ENCODE results near the gene DNAH17.

The DNAH17 gene

DNA sequence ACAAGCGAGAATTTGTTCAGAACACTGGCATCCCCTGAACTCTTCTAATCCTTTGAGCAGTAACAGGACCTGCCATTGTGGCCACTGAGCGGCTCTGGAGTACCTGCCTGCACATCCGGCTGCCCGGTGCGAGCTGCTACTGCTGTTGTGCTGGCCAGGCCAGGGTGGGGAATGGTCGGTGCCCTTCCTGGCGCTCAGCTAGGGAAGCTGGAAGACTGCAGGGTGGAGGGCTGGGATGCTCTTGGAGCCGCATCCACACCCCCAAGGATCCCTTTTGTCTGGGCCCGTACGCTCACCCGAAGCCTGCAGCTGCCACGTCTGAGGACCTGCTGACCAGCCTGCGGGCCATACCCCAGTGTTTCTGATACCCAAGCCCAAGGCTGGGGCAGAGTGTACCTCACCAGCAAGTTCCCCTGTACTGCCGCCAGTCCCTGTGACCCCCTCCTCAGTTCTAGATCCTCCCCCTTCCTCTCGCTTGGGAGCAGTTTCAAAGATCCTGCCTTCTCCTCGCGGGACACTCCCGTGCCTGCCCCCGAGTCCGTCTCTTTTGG lies 149.1 kb downstream of the DNAH17 start:
- no peak for DNase-seq

DNA sequence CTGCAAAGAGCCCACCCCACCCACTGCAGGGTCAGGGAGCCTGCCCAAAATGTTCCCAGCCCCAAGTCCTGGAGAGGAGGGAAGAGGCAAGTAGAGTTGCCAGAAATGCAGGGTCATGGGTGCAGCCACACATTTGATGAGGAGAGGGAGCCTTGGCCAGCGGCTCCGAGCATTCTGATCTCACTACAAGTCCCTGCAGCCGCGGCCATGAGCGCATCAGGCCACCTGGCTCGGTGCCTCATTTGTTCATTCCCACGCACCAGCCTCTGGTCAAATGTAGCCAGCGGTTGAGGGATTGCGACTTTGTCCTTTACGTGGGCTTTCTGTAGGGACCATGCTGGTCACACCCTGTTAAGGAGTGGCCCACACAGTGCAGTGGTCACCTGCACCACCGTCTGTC lies 150.1 kb downstream of the DNAH17 start:
- no peak for DNase-seq

DNA sequence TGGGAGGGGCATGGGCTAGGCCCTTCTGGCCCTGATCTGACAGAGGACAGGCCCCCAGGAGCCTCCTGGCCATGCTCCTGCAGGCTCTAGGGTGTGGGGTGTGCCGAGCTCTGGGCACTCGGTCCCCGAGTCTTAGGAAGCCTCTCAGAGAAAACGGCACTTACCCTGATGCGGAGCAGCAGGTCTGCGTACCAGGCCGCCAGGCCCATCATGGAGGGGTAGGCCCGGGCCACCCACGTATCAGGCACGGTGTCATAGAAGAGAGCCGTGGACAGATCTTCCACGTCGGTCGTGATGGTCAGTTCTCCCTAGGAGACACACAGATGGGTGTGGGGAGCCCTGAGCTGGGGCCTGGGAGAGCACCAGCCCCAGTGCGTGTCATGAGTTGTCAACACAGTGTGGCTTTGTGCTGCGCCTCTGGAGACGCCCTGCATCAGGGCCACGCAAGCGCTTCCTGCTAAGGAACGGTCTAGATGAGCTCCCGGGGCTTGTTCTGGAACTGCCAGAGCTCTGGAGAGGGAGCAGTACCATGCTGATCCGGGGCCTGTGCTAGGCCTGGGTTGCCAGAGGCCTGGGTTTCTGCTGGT lies 150.8 kb downstream of the DNAH17 start:
- no peak for DNase-seq

DNA sequence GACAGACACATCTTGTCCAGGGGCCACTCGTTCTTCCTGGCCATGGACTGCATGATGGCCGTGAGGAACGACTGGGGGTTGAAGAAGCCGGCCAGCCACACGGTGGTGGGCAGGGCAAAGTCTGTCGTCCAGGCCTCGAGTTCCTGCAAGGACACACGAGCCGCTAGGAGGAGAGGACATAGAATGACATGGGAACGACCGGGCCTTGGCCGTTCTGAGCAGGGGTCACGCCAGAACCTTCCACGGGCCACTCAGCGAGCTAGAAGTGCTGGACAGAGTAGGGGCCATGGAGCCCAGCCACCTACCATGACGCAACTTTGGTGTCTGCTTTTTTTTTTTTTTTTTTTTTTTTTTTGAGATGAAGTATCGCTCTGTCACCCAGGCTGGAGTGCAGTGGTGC lies 151.8 kb downstream of the DNAH17 start:
- DNase-seq: no peak

DNA sequence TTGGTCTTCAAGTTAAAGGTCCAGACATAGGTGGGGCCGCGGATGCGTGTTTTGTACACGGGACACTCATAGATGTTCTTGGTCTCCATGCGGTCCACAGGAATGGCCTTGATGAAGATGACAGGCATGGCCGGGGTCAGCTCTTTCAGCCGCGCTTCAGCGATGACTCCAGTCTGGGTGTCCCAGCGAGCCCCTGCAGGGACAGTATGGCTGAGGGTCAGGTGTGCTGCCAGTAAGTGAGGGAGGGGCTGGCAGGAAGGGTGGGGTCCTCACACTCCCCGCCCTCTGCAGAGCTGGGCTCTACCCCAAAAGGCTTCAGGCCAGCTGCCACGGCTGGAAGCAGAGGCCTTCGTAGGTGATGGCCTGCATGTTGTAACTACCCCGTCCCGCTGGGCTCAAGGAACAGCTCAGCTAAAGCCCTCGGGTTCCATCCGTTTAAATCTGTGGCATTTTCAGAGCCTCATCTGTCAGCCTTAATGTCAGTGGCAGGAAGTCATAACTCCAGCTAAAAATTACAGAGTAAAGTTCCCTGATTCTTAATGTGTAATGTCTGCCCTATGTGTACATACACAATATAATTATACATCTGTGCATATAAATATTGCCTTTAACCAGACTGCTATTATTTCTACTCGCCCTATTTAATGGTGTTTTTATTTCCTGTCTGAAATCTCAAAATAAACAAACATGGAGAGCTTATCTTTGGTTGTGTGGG lies 153.1 kb downstream of the DNAH17 start:
- DNase-seq: no peak

DNA sequence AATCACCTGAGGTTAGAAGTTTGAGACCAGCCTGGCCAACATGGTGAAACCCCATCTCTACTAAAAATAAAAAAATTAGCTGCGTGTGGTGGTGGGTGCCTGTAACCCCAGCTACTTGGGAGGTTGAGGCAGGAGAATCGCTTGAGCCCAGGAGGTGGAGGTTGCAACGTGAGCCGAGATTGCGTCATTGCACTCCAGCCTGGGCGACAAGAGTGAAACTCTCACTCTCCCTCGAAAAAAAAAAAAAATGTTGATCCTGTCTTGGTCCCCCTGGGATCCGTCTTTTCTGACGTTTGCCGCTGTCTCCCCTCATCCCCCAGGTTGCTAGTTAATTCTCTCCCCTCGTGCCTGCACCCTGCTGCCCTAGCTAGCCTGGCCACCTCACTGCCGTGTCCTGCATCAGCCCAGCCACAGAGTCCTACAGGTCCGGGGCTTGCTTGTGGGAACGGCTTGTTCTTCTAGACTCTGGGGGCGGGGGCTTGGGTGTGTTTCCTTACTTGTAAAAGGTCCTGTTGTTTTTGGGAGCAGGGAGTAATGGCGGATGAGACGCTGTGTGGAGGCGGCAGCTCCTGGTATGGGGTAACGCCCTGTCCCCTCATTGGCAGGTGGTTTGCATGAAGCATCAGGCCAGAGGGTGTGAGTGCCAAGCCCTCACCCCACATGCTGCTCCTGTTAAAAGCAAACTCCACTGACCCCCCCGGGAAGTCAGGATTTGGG lies 154.2 kb downstream of the DNAH17 start:
- DNase-seq: no peak

DNA sequence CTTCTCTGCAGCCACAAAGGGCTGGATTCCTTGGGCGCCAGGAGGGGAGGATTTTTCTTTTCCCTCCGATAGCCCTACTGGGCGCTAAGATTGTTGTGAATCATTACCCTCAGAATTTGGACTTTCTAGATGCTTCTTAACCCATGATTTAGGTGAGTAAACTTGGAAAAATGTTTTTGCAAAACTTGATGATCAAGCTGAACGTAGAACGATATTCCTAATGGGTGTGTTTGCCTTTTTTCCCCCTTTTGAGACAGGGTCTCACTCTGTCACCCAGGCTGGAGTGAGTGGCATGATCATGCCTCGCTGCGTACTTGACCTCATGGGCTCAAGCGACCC lies 155.0 kb downstream of the DNAH17 start:
- DNase-seq: no peak

DNA sequence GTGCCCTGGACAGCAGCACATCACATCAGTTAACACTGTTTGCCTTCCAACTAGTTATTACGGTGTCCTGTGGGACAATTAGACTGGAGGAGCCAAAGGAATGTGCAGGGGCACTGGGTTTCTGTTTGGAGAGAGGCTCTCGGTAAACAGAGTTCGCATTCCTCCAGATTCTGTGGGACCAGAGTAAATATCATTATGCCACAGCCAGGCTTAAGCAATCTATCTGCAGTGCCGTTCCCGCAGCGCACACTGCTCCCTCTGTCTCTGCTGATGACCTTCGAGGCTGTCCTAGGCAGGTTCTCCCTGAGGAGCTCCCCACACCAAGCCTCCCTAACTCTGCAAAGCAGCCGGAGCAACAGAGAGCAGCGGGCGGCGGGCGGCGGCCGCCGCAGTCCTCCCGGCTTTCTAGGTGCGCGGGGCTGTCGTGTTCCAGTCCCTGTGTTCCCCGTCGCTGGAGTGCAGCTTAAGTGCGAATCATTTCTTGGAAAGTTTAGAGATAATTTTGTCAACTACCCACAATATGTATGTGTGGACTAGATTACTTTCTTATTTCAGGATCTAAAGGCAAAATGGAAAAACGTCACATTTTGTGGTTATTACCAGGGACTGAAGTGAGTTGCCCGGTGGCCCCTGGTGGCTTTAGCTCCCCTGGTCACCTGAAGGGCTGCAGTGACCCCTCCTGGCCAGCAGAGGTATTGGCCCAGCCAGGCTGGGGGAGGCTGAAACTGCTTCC lies 155.5 kb downstream of the DNAH17 start:
- peak; percentile 76 for DNase-seq

DNA sequence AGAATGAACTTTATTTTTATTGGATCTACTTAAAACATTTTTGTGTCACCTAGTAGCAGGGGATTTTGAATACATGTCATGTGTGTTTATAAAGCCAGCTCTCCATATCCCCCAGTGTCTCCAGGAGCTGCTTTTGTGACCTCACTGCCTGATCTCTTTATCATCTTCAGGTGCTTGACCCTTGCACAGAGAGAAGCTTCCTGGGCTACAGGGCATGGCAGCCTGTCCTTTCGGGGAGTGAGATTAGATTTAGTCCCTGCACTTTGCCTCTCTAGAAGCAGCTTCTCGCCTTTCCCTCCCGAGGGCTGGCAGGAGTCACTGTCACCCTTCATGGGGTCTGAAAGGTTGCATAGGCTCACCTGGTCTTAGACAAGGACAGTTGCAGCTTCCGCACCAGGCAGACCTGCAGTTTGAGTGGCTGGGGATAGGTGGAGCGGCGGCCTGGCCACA lies 156.1 kb downstream of the DNAH17 start:
- DNase-seq: no peak

DNA sequence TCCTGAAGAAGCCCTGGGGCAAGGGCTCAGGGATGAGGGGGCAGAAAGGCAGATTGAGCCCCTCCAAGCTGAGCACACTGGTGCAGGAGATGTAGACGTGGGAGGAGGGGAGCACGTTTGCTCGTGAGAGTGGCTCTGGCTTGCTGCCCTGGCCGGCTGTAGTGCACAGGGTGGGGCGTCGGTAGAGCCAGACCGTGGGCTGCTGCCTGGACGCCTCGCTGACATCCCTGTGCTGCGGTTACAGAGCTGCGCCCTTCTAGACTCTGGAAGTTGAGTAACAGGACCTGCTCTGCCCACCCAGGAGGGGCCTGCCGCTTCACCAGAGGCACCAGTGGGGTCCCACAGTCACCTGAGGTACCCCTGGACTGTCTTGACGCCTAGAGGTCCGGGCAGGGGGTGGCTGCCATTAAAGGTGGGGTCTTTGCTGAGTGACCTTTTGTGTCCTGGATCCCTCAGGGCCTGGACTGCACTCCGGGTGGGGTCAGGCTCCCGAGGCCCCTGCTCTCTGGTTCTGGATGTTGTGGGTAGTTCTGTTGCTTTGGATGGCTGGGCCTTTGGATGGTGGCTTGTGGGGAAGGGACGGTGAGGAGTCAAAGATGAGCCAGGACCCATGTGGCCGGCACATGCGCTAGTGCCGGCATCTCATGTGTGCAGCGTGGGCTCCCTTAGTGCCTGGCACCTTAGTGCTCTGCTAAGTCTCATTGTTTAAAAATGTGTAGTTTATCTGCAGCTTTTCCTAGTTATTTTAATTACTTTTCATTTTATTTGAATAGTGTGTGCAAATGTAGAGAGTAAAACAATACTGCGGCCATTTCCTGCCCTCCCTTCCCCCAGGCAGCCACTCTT lies 157.0 kb downstream of the DNAH17 start:
- no peak for DNase-seq

DNA sequence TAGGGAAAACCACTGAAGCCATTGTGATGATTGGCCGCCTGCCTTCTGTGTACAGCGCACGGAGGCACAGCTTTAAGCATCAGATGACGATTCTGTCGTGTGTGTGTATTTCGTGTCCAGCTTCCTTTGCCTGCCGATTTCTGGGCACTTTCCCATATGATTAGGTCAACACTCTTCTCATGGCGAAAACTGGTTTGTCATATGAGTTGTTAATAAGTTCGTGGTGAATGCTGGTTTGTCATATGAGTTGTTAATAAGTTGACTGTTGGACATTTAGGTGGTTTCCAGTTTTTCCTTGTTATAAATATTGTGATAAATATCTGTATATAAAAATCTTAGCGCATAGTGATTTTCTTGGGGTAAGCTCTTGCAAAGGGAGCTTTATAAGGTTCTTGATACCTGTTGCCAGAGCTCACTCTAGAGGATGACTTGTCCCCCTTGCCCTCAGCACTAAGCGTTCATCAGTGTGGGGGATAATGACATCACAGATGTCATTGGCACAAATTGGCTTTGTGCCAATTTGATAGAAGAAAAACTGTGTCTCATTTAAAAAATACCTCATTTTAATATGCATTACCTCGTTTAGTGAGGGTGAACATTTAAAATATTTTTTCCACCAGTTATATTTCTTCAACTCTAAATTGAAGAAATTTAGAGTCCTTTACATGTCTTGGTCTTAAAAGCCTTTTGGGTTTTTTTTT lies 158.7 kb downstream of the DNAH17 start:
- peak; percentile 54 for DNase-seq

DNA sequence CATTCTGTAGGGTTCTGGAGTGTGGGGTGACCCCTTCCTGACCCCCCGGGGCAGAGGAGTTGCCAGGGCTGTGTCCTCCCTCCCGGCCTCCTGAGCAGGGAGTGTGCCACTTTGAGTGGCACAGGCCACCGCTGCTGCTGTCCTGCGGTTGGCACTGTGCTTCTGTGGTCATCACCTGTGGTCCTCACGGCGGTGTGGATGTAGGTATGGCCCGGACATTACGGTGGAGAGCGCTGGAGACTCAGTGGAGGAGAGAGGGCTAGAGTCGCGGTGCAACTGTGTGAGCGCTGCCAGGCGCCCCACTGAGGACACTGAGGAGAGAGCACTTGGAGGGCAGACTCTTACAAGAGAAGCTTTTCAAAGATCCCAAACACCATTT lies 159.7 kb downstream of the DNAH17 start:
- no peak for DNase-seq

DNA sequence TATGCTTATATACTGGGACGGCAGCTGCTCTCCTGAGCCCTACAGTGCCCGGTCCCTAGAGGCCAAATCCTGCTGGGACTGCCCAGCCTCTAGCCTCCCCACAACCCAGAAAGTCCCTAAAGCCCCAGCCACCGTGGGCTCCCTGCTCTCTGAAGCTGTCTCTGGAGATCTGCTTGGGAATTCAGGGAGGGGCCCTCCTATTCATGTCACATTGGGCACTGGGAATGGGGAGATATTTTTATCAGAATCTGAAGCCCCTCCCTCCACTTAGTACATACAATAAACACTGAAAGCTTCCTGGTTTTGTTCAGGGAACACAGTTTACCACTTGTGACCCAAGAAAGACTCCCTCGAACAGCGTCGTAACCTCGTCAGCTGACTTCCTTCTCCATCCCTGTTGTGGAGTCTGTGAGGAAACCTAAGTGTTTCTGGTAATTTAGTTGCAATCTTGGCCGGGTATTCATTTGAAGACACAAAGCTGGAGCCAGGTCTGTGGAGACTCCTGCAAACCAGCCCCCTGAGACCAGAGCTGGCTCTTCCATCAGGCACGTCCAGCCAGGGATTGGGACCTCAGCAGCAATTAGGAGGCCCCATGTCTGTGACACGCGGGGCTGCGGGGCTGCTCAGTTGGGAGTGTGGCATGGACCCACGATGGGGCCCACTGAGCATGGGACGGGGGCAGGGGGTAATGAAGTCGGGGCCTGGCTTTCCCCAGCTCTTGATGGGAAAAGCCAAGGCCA lies 160.2 kb downstream of the DNAH17 start:
- peak; percentile 89 for DNase-seq

DNA sequence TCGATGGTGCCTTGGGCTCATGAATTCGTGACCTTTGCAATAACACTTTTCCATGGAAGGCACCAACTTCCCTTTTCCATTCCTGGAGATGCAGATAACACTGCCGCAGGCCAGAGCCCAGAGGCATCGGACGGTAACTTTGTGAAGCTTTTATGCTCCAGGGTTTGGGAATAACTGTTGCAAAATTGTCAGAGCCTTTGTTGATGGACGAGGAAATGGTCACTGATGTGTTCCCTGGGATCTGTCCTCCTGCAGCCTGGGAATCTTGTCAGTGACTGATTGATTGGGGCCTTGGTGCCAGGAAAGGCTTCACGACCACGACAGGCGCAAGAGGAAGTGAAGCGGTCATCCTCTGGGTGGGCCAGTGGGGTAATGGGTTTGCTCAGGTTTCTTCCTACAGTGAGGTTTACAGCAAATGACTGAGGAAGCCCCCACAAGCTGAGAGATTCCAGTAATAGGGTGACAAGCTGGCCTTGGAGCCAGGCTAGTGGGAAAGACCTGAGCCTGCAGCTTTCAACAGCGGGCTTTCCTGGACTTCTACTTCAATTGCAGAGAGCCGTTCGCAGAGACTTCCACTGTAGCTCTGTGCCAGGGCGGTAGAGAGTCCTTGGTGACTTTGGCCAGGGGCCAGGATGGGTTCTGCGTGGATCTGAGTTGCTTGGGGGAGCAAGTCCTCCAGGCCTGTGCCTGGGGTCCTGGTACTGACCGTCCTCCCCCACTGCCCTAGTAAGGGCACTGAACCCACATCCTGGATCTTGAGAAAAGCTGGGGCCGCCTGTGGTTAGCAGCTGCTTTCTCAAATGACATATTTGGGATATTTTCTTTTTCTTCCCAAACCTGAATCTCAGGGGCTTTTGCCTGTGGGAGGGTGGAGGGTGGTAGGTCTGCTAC lies 161.1 kb downstream of the DNAH17 start:
- DNase-seq: peak; percentile 27

DNA sequence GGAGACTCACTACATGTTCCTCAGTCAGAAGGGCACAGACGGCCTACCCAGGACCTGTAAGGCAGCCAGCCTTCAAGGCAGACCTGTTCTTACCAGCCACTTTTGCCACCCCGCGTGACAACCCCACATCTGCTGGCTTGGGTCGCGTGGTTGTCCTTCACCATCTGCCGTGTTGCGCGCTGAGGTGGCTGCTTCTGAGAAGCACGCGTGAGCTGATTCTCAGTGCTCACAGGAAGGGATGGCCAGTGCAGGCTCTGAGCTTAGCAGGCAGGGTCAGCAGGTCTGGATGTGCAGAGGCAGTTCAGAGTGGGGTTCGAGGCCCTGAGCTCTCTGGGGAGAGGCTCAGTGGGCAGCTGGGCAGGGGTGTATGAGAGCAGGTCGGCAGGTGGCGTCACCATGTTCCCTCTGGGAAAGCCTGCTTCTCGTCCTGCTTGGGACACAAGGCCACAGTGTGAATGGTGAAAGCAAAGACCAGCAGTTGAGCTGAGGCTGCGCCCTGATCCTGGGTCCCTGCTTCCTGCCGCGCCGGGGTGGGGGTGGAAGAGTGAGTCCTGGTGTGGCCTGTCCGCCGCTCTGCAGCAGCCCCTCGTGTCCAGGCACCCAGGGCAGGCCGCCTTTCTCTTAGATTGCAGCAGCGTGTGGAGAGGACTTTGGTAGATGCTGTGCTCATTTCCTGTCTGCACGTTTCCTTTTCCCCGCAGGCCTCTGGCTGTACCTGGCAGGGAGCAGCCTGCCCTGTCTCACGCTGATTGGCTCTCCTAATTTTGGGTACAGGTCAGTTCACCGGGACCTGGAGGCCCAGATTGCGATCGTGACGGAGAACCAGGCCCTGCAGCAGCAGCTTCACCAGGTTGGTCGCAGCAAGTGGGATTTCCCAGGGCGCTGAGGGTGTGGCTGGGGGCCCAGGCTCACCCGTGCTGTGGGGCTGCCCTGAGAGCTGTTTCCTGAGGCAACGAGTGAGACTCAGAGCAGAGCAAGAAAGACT lies 162.7 kb downstream of the DNAH17 start:
- DNase-seq: no peak

DNA sequence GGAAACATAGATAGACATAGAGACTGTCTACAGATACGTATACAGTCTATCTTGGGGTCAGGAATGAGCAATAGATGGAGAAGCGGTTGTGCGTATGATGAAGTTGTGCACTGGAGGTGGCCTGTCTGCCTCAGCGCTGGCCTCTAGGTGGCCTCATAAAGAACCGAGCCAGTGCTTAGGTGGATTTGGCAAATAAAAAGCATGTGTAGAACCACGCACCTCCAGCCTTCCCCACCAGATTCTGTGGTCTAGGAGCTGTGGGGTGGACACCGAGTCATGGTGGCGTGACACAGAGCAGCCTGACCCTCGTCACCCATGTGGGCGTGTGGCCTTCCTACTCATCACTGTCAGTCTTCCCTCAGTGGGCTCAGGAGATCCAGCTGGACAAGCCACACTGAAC lies 164.8 kb downstream of the DNAH17 start:
- peak; percentile 95 for DNase-seq

DNA sequence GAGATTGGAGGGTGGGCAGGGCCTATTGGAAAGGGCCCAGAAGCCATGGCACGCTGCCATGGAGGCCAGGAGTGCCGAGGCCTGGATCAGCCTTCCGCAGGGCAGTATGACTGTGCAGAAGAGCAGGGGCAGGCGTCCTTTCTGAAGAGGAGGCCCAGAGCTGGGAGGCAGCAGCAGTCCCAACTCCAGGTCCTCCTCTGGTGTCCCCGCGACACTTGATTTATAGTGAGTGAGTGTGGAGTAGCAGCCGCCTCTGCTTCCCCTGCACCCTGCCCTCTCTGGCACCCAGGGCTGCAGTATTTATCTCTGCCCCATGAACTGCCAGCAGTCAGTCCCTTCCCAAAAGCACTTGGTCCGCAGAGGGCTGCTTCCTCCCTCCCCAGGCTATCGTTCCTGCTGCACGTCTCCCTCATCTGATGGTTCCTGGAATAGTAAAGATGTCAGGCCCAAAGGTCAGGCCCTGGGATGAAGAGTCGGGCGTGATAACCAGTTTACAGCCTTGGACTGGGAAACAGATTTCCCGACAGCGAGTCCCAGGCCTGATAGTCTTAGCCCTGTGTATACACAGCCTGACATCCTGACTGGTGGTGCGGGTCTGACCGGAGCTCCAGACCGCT lies 165.8 kb downstream of the DNAH17 start:
- DNase-seq: no peak
